HepG2 (cell line): ENCODE measurements around the gene SNX19. TPM values are rescaled to one million over a fixed set of nuclear protein-coding genes. Genes with fewer than 3 reads are reported as not detected.

ENCODE experiments used
- DR1 ChIP-seq: sonication (generic); formaldehyde crosslinking; IDR thresholded peaks from 2 replicates; pipeline ENCODE4 v1.8.0; 2021; ENCODE audit warnings: mild to moderate bottlenecking, missing genetic modification reagents, inconsistent platforms
- GZF1 ChIP-seq: sonication (generic); formaldehyde crosslinking; IDR thresholded peaks from 2 replicates; pipeline ENCODE4 v1.5.1; 2020; ENCODE audit warnings: mild to moderate bottlenecking, missing genetic modification reagents
- JUND ChIP-seq: sonication (generic); formaldehyde crosslinking; IDR thresholded peaks from 2 replicates; pipeline ENCODE4 v1.8.0; 2022; ENCODE audit warnings: mild to moderate bottlenecking, missing genetic modification reagents
- KDM4B ChIP-seq: sonication (generic); formaldehyde crosslinking; IDR thresholded peaks from 2 replicates; pipeline ENCODE4 v1.4.0; 2020; ENCODE audit warnings: missing genetic modification reagents
- KDM5A ChIP-seq: fragments of 200-600 bp; sonication (generic); IDR thresholded peaks from 2 replicates; pipeline ENCODE4 v1.7.0; 2018; ENCODE audit warnings: antibody characterized with exemption, mild to moderate bottlenecking, low read length, borderline replicate concordance
- MAFF ChIP-seq: IDR thresholded peaks from 2 replicates; pipeline ENCODE4 v1.6.1; 2011; ENCODE audit warnings: low read depth, low read length, improper control_type of control experiment
- MEIS1 ChIP-seq: sonication (generic); formaldehyde crosslinking; IDR thresholded peaks from 2 replicates; pipeline ENCODE4 v1.9.0; 2021; ENCODE audit warnings: mild to moderate bottlenecking, missing genetic modification reagents, moderate library complexity, borderline replicate concordance
- MTF2 ChIP-seq: sonication (generic); formaldehyde crosslinking; IDR thresholded peaks from 2 replicates; pipeline ENCODE4 v1.5.0; 2020; ENCODE audit warnings: missing genetic modification reagents, borderline replicate concordance
- MYC ChIP-seq: sonication (generic); formaldehyde crosslinking; IDR thresholded peaks from 2 replicates; pipeline ENCODE4 v1.9.0; 2021; ENCODE audit warnings: missing genetic modification reagents, borderline replicate concordance
- NONO ChIP-seq, 2 experiments: fragments of 450-650 bp in 1 of 2; sonication (generic) in 1 of 2; formaldehyde crosslinking in 1 of 2; IDR thresholded peaks in 1 of 2; conservative IDR thresholded peaks in 1 of 2; 2 replicates each; pipeline versions ENCODE4 v1.6.1 to v1.8.0; 2017 to 2022; ENCODE audit warnings: mild to moderate bottlenecking in 1 of 2, missing genetic modification reagents in 1 of 2, moderate library complexity in 1 of 2
- NRL ChIP-seq: sonication (generic); formaldehyde crosslinking; IDR thresholded peaks from 2 replicates; pipeline ENCODE4 v1.5.0; 2020; ENCODE audit warnings: missing genetic modification reagents, mild to moderate bottlenecking, moderate library complexity, borderline replicate concordance
- TOPORS ChIP-seq: sonication (generic); formaldehyde crosslinking; IDR thresholded peaks from 2 replicates; pipeline ENCODE4 v1.8.0; 2023; ENCODE audit warnings: mild to moderate bottlenecking, missing genetic modification reagents
- ZFP90 ChIP-seq: sonication (generic); formaldehyde crosslinking; IDR thresholded peaks from 2 replicates; pipeline ENCODE4 v1.8.0; 2022; ENCODE audit warnings: missing genetic modification reagents, mild to moderate bottlenecking, inconsistent platforms, borderline replicate concordance
- ZNF121 ChIP-seq: sonication (generic); formaldehyde crosslinking; IDR thresholded peaks from 2 replicates; pipeline ENCODE4 v1.5.0; 2020; ENCODE audit warnings: mild to moderate bottlenecking, missing genetic modification reagents
- ZNF263 ChIP-seq: sonication (generic); formaldehyde crosslinking; IDR thresholded peaks from 2 replicates; pipeline ENCODE4 v1.4.0; 2020; ENCODE audit warnings: missing genetic modification reagents
- ZNF335 ChIP-seq: sonication (generic); formaldehyde crosslinking; IDR thresholded peaks from 2 replicates; pipeline ENCODE4 v1.4.0; 2020; ENCODE audit warnings: missing genetic modification reagents
- ZNF501 ChIP-seq: sonication (generic); formaldehyde crosslinking; IDR thresholded peaks from 2 replicates; pipeline ENCODE4 v1.5.1; 2020; ENCODE audit warnings: mild to moderate bottlenecking, moderate library complexity, missing genetic modification reagents
- ZNF775 ChIP-seq: sonication (generic); formaldehyde crosslinking; IDR thresholded peaks from 2 replicates; pipeline ENCODE4 v1.4.0; 2020; ENCODE audit warnings: missing genetic modification reagents, mild to moderate bottlenecking, moderate library complexity, borderline replicate concordance
- ZNF780A ChIP-seq: sonication (generic); formaldehyde crosslinking; IDR thresholded peaks from 2 replicates; pipeline ENCODE4 v1.8.0; 2022; ENCODE audit warnings: mild to moderate bottlenecking, missing genetic modification reagents, moderate library complexity
- ZNF782 ChIP-seq: sonication (generic); formaldehyde crosslinking; IDR thresholded peaks from 2 replicates; pipeline ENCODE4 v1.4.0; 2020; ENCODE audit warnings: missing genetic modification reagents, mild to moderate bottlenecking, borderline replicate concordance
- ZSCAN29 ChIP-seq: sonication (generic); formaldehyde crosslinking; conservative IDR thresholded peaks from 2 replicates; pipeline ENCODE4 v1.4.0; 2020; ENCODE audit warnings: mild to moderate bottlenecking, missing genetic modification reagents
- polyA plus RNA-seq, 8 experiments: library from polyadenylated mRNA; depleted of rRNA in 3 of 8; stranded (reverse) in 7 of 8; unstranded in 1 of 8; fragments of >200 nt; fragmentation: Illumina TruSeq in 4 of 8; extraction: Trizol in 4 of 8; gene quantifications; 2 replicates each; pipeline versions ENCODE4 v1.2.1 to v1.2.3, GENCODE V29; 2011 to 2016; ENCODE audit warnings: low read depth in 4 of 8, missing spikeins in 1 of 8, mixed read lengths in 1 of 8; ENCODE audit not compliant: insufficient read depth in 1 of 8
- total RNA-seq, 5 experiments: library from RNA; depleted of rRNA; stranded (reverse); fragments of >200 nt; fragmentation: Illumina TruSeq; extraction: Trizol; gene quantifications; 2 replicates each; pipeline ENCODE4 v1.2.3, GENCODE V29; 2016; ENCODE audit warnings: low read depth in 1 of 5
- TF ChIP-seq, protein P1 (sequence below): sonication (generic); formaldehyde crosslinking; IDR thresholded peaks from 2 replicates; pipeline ENCODE4 v1.4.0; 2020; ENCODE audit warnings: missing genetic modification reagents, mild to moderate bottlenecking, borderline replicate concordance
- TF ChIP-seq, protein P2 (sequence below): sonication (generic); formaldehyde crosslinking; IDR thresholded peaks from 2 replicates; pipeline ENCODE4 v1.4.0; 2020; ENCODE audit warnings: missing genetic modification reagents
- TF ChIP-seq, protein P3 (sequence below): IDR thresholded peaks from 2 replicates; pipeline ENCODE4 v1.6.1; 2018; ENCODE audit warnings: missing genetic modification reagents, mild to moderate bottlenecking, missing compliant biosample characterization
- TF ChIP-seq, protein P4 (sequence below): sonication (generic); formaldehyde crosslinking; IDR thresholded peaks from 2 replicates; pipeline ENCODE4 v1.8.1; 2023; ENCODE audit warnings: missing genetic modification reagents, inconsistent platforms, borderline replicate concordance

The SNX19 gene
- total and polyA plus RNA-seq, 2 of the 13 experiments (the other 11 are each of a cell fraction or from before 2014, with no cell fraction given): 0.13 to 0.27 TPM

DNA sequence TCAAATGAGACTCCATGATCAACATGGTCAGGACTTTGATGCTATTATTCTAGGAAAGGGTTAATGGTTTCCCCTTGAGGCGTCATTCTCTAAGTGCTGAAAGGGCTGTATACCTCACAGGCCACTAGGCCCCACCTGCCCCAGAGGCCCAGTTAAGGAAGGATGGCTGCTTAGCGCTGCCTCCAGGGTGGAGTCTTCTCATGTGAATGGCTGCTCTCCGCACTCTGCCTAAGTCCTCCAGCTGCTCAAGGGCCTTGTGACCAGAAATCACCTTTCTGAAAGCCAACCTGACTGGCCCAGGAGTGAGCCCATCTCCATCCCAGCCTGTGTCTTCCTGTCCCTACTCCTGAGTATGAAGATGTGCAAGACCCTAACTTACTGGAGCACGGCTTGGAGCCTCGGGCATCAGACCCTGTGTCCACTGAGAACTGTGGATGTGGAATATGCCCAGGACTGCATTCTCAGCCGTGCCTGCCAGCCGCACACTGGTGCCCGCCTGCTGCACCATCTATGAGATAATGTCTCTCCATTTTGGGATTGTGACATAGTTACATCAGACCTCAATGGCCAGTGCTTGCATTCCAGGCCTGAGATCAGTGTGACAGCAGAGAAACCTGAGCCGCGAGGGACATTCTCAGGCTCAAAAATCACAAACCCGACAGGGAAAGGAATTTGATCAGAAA is 51.0 kb downstream of the SNX19 start (continued):
- TF ChIP-seq, protein P1, sequence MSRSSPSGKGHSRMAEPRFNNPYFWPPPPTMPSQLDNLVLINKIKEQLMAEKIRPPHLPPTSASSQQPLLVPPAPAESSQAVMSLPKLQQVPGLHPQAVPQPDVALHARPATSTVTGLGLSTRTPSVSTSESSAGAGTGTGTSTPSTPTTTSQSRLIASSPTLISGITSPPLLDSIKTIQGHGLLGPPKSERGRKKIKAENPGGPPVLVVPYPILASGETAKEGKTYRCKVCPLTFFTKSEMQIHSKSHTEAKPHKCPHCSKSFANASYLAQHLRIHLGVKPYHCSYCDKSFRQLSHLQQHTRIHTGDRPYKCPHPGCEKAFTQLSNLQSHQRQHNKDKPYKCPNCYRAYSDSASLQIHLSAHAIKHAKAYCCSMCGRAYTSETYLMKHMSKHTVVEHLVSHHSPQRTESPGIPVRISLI (CRISPR knock-in tag): no peak
- TF ChIP-seq ZNF263 (CRISPR knock-in tag) (no peak), KDM5A (no peak), ZSCAN29 (CRISPR knock-in tag) (no peak), ZNF501 (CRISPR knock-in tag) (no peak), DR1 (CRISPR knock-in tag) (no peak), MTF2 (CRISPR knock-in tag) (no peak), MAFF (no peak), MYC (no peak), MEIS1 (CRISPR knock-in tag) (no peak), ZNF775 (CRISPR knock-in tag) (no peak), ZFP90 (CRISPR knock-in tag) (no peak), NRL (CRISPR knock-in tag) (no peak), KDM4B (CRISPR knock-in tag) (no peak), GZF1 (CRISPR knock-in tag) (no peak), ZNF782 (CRISPR knock-in tag) (no peak), ZNF335 (CRISPR knock-in tag) (no peak), ZNF780A (CRISPR knock-in tag) (no peak), ZNF121 (CRISPR knock-in tag) (no peak), JUND (no peak), NONO (IDR thresholded peaks at IDR 0.05) (no peak), NONO (CRISPR knock-in tag; conservative IDR thresholded peaks at IDR 0.05) (peak; percentile 54; the same call in 1 of the 2 replicates), TOPORS (CRISPR knock-in tag) (0 out of 2 replicates have a peak, but pooled peaks have one; percentile 31)
- TF ChIP-seq, protein P2, sequence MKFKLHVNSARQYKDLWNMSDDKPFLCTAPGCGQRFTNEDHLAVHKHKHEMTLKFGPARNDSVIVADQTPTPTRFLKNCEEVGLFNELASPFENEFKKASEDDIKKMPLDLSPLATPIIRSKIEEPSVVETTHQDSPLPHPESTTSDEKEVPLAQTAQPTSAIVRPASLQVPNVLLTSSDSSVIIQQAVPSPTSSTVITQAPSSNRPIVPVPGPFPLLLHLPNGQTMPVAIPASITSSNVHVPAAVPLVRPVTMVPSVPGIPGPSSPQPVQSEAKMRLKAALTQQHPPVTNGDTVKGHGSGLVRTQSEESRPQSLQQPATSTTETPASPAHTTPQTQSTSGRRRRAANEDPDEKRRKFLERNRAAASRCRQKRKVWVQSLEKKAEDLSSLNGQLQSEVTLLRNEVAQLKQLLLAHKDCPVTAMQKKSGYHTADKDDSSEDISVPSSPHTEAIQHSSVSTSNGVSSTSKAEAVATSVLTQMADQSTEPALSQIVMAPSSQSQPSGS (CRISPR knock-in tag): no peak
- TF ChIP-seq, protein P3, sequence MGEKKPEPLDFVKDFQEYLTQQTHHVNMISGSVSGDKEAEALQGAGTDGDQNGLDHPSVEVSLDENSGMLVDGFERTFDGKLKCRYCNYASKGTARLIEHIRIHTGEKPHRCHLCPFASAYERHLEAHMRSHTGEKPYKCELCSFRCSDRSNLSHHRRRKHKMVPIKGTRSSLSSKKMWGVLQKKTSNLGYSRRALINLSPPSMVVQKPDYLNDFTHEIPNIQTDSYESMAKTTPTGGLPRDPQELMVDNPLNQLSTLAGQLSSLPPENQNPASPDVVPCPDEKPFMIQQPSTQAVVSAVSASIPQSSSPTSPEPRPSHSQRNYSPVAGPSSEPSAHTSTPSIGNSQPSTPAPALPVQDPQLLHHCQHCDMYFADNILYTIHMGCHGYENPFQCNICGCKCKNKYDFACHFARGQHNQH (CRISPR knock-in tag): no peak
- TF ChIP-seq, protein P4, sequence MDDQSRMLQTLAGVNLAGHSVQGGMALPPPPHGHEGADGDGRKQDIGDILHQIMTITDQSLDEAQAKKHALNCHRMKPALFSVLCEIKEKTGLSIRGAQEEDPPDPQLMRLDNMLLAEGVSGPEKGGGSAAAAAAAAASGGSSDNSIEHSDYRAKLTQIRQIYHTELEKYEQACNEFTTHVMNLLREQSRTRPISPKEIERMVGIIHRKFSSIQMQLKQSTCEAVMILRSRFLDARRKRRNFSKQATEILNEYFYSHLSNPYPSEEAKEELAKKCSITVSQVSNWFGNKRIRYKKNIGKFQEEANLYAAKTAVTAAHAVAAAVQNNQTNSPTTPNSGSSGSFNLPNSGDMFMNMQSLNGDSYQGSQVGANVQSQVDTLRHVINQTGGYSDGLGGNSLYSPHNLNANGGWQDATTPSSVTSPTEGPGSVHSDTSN (CRISPR knock-in tag): no peak
